ENCODE data around the gene KATNA1. TPM values are rescaled to one million over a fixed set of nuclear protein-coding genes. Genes with fewer than 3 reads are reported as not detected.
A peak's percentile ranks its signal among the peaks of the same experiment; 100 is the strongest.

KATNA1 gene
- polyA plus RNA-seq, 3 donors: 11.4 to 15.4 (median 14.5) TPM

DNA sequence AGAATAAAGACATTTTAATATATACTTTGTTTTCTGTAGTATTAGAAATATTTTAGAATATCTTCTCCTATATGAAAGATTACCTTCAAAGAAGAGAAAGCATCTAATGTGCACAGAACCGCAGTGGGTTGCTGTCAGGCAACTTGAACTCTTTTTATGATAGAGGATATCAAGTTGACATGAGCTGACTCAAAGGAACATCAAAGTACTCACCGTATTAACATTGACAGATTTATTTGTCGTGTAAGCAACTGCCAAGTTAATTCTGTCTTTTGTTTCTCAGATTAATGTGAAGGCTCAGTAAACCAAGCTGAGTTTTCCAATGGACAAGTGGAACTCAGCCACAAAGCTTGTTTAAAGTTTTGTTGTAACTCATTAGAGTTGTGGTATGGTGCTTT, 84.6 kb downstream of the KATNA1 start:
- intact Hi-C loops (cut with micrococcal nuclease): loop anchor here in 1 of 2 donors (10.0 kb wide), 1 partner anchor 161 kb away; no protein-coding TSS in a partner anchor
- no peak for DNase-seq
- Histone ChIP-seq H3K4me3 (replicated peaks in 1 of 3; ENCODE audit: low read depth in 2 of 3, low read length in 3 of 3) (no peak overlapping the region), H3K27me3 (ENCODE audit: control insufficient read depth in 2 of 2, insufficient read depth in 2 of 2, low read length in 2 of 2) (peaks cover 8 to 19% of the 10 kb centered on the region in 2 donors), H4K20me1 (ENCODE audit: insufficient read depth, low read length) (peaks cover 3% of the 10 kb centered on the region), H3K9me3 (replicated peaks in 1 of 2; ENCODE audit: control insufficient read depth in 1 of 2, insufficient read depth in 1 of 2, low read length in 2 of 2) (no peaks in the 10 kb centered on the region), H3K4me1 (ENCODE audit: control insufficient read depth in 1 of 2, insufficient read depth in 2 of 2, low read length in 2 of 2) (peaks cover 19 to 24% of the 10 kb centered on the region in 2 donors), H3K9ac (ENCODE audit: insufficient read depth, low read length, poor library complexity, severe bottlenecking) (no peak overlapping the region), H2AFZ (ENCODE audit: insufficient read depth, low read depth, low read length, poor library complexity, severe bottlenecking) (no peak overlapping the region), H3K79me2 (ENCODE audit: insufficient read depth, low read length) (peaks cover 27% of the 10 kb centered on the region), H3K4me2 (replicated peaks; ENCODE audit: extremely low read depth, low read length, poor library complexity, severe bottlenecking) (no peak overlapping the region), H3K36me3 (replicated peaks in 1 of 2; ENCODE audit: control insufficient read depth in 1 of 2, insufficient read depth in 2 of 2, low read length in 2 of 2) (no peaks in the 10 kb centered on the region), H3K27ac (ENCODE audit: low read depth in 1 of 2, low read length in 2 of 2) (no peak overlapping the region)
- H3K9me3 Mint-ChIP-seq: no peaks in the 10 kb centered on the region
- no peak overlapping the region for H3K27ac Mint-ChIP-seq
- no peaks in the 10 kb centered on the region for H3K36me3 Mint-ChIP-seq
- H3K4me1 Mint-ChIP-seq: peaks cover 17% of the 10 kb centered on the region
- H3K27me3 Mint-ChIP-seq (ENCODE audit: low read depth in 3 of 3): peaks cover 12 to 33% (median 17%) of the 10 kb centered on the region in 3 donors
- TF ChIP-seq, protein P1, sequence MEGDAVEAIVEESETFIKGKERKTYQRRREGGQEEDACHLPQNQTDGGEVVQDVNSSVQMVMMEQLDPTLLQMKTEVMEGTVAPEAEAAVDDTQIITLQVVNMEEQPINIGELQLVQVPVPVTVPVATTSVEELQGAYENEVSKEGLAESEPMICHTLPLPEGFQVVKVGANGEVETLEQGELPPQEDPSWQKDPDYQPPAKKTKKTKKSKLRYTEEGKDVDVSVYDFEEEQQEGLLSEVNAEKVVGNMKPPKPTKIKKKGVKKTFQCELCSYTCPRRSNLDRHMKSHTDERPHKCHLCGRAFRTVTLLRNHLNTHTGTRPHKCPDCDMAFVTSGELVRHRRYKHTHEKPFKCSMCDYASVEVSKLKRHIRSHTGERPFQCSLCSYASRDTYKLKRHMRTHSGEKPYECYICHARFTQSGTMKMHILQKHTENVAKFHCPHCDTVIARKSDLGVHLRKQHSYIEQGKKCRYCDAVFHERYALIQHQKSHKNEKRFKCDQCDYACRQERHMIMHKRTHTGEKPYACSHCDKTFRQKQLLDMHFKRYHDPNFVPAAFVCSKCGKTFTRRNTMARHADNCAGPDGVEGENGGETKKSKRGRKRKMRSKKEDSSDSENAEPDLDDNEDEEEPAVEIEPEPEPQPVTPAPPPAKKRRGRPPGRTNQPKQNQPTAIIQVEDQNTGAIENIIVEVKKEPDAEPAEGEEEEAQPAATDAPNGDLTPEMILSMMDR (IDR thresholded peaks at IDR 0.05): no peak
- WGBS (ENCODE audit: insufficient coverage): 80% methylated on average over 1 of the region's 3 CpGs
- H3K4me3 Mint-ChIP-seq: no peak overlapping the region

DNA sequence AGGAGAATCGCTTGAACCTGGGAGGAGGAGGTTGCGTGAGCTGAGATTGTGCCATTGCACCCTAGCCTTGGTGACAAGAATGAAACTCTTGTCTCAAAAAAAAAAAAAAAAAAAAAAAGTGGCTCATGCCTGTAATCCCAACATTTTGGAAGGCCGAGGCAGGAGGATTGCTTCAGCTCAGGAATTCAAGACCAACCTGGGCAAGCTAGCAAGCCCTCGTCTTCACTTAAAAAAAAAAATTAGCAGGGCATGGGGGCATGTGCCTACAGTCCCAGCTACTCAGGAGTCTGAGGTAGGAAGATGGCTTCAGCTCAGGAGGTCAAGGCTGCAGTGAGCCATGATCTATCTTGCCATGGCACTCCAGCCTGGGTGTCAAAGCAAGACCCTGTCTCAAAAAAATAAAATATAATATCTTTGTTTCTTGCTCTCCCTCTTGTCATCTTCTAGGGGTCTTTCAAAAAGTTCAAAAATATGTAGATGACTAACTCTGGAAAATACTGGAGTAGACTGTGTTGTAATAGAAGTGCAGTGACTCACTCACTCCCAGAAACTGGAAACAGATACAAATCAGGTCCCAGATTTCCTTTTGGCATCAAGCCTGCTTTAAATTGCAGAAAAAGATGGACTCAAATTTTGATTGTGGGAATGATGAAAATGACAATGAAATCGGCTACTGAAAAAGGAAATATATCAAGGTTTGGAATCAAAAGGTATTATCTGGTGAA, 85.1 kb downstream of the KATNA1 start:
- WGBS (ENCODE audit: insufficient coverage): 100% methylated on average over 2 of the region's 5 CpGs
- TF ChIP-seq, protein P1 (IDR thresholded peaks at IDR 0.05): no peak
- Mint-ChIP-seq H3K36me3 (no peaks in the 10 kb centered on the region), H3K27me3 (ENCODE audit: low read depth in 3 of 3) (peaks cover 12 to 33% (median 19%) of the 10 kb centered on the region in 3 donors), H3K4me3 (no peak overlapping the region), H3K9me3 (no peaks in the 10 kb centered on the region), H3K4me1 (peaks cover 17% of the 10 kb centered on the region), H3K27ac (no peak overlapping the region)
- Histone ChIP-seq H4K20me1 (ENCODE audit: insufficient read depth, low read length) (peaks cover 3% of the 10 kb centered on the region), H2AFZ (ENCODE audit: insufficient read depth, low read depth, low read length, poor library complexity, severe bottlenecking) (no peak overlapping the region), H3K36me3 (replicated peaks in 1 of 2; ENCODE audit: control insufficient read depth in 1 of 2, insufficient read depth in 2 of 2, low read length in 2 of 2) (no peaks in the 10 kb centered on the region), H3K27ac (ENCODE audit: low read depth in 1 of 2, low read length in 2 of 2) (no peak overlapping the region), H3K4me2 (replicated peaks; ENCODE audit: extremely low read depth, low read length, poor library complexity, severe bottlenecking) (no peak overlapping the region), H3K9me3 (replicated peaks in 1 of 2; ENCODE audit: control insufficient read depth in 1 of 2, insufficient read depth in 1 of 2, low read length in 2 of 2) (no peaks in the 10 kb centered on the region), H3K9ac (ENCODE audit: insufficient read depth, low read length, poor library complexity, severe bottlenecking) (no peak overlapping the region), H3K27me3 (ENCODE audit: control insufficient read depth in 2 of 2, insufficient read depth in 2 of 2, low read length in 2 of 2) (peaks cover 10 to 19% of the 10 kb centered on the region in 2 donors), H3K4me1 (ENCODE audit: control insufficient read depth in 1 of 2, insufficient read depth in 2 of 2, low read length in 2 of 2) (peaks cover 19 to 24% of the 10 kb centered on the region in 2 donors), H3K4me3 (replicated peaks in 1 of 3; ENCODE audit: low read depth in 2 of 3, low read length in 3 of 3) (no peak overlapping the region), H3K79me2 (ENCODE audit: insufficient read depth, low read length) (peaks cover 21% of the 10 kb centered on the region)
- DNase-seq: peak in 1 of 3 donors; percentile 41
- intact Hi-C loops (cut with micrococcal nuclease): loop anchor here in 1 of 2 donors (10.0 kb wide), 1 partner anchor 161 kb away; no protein-coding TSS in a partner anchor
